ENCODE data around the gene TUBA1C.
"Not testable (repeated sequence)": the region's sequence is repeated elsewhere in the genome, so short reads cannot be mapped to it uniquely, and the experiment has no call there.

TUBA1C gene

DNA sequence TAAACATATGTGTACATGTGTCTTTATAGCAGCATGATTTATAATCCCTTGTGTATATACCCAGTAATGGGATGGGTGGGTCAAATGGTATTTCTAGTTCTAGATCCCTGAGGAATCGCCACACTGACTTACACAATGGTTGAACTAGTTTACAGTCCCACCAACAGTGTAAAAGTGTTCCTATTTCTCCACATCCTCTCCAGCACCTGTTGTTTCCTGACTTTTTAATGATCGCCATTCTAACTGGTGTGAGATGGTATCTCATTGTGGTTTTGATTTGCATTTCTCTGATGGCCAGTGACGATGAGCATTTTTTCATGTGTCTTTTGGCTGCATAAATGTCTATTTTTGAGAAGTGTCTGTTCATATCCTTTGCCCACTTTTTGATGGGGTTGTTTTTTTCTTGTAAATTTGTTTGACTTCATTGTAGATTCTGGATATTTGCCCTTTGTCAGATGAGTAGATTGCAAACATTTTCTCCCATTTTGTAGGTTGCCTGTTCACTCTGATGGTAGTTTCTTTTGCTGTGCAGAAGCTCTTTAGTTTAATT, 45.6 kb downstream of the TUBA1C start:
- DNase-seq (ENCODE audit: low read depth in 2 of 2): not testable (repeated sequence)

DNA sequence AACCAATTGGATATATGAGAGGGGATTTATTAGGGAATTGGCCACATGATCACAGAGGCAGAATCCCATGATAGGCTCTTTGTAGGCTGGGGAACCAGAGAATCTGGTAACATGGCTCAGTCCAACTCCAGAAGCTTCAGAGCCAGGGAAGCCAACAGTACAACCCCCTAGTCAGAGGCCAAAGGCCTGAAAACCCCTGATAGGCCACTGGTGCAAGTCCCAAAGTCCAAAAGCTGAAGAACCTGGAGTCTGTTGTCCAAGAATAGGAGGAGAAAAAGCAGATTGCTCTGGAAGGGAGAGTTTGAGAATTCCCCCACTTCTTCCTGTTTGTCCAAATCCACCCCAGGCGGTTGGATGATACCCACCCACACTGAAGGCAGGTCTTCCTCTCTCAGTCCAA, 49.9 kb downstream of the TUBA1C start:
- DNase-seq (ENCODE audit: low read depth in 2 of 2): no peak

DNA sequence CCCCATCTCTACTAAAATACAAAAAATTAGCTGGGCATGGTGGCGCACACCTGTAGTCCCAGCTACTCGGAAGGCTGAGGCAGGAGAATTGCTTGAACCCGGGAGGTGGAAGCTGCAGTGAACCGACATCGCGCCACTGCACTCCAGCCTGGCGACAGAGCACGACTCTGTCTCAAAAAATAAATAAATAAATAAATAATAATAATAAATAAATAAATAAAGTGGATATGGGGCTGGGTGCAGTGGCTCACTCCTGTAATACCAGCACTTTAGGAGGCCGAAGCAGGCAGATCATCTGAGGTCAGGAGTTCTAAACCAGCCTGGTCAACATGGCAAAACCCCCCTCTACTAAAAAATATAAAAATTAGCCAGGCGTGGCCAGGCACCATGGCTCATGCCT, 52.2 kb downstream of the TUBA1C start:
- DNase-seq (ENCODE audit: low read depth in 2 of 2): not testable (repeated sequence)

DNA sequence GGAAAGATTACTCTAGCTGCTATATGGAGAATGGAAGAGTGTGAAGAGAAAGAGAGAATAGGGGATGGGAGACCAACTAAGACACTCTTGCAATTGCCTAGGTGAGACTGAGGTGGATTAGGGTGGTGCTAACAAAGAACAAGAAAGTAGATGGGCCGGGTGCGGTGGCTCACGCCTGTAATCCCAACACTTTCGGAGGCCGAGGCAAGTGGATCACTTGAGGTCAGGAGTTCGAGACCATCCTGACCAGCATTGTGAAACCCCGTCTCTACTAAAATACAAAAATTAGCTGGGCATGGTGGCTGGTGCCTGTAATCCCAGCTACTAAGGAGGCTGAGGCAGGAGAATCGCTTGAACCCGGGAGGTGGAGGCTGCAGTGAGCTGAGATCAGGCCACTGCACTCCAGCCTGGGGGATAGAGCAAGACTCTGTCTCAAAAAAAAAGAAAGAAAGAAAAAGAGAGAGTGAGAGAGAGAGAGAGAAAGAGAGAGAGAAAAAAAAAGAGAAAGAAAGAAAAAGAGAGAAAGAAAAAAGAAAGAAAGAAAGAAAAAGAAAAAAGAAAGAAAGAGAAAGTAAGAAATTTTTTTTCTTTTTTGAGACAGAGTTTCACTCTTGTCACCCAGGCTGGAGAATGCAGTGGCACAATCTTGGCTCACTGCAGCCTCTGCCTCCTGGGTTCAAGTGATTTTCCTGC, 55.7 kb downstream of the TUBA1C start:
- not testable (repeated sequence) for DNase-seq (ENCODE audit: low read depth in 2 of 2)

DNA sequence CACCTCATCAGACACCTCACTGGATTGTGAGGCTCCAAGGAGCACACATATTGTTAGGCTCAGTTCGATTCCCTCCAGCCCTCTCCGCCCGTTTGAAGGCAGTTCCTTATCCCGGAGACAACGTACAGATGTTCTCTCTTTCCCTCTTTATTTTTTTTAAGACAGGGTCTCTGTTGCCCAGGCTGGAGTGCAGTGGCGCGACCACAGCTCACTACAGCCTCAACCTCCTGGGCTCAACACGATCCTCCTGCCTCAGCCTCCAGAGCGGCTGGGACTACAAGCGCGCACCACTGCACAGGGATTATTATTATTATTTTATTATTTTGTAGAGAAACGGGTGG, 57.5 kb downstream of the TUBA1C start:
- no peak for DNase-seq (ENCODE audit: low read depth in 2 of 2)

DNA sequence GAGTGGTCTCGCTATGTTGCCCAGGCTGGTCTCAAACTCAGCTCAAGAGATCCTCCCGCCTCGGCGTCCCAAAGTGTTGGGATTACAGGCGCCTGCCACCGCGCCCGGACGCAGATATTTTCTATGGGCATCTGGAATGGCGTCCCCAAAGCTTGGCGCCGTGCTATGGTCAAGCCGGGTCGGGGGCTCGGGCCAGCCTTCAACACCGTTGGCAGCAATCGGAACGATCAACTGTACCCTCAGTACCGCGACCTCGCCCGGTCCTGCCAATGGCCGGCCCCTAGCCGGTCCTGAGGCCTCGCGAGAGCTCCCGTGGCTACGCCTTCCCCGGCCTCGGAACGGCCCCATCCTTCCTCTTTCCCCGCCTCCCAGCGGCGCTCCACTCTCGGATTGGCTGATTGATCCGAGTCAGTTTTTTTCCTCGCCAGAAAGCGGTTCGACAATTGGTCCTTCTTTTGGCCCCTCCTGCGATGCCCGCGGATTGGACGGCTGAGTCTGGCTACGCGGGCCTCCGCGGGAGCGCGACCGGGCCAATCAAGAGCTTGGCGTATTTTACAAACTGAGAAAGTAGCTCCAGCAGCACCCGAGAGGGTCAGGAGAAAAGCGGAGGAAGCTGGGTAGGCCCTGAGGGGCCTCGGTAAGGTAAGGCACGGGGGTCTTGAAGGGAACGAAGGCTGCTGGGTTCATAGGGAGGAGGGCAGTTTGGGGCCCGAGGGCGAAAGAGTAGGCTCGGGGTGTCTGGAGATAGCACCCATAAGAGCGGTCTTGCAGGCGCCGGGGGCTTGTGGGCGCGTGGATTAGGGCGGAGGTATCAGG, 58.0 kb downstream of the TUBA1C start, which contains the start of gene TROAP:
TROAP (plus strand) TSS at position 548 of the 816 bp plus-strand sequence. CDS start 354 bp downstream, outside the sequence.
- peak; percentile 94 to 96 for DNase-seq (ENCODE audit: low read depth in 2 of 2)

DNA sequence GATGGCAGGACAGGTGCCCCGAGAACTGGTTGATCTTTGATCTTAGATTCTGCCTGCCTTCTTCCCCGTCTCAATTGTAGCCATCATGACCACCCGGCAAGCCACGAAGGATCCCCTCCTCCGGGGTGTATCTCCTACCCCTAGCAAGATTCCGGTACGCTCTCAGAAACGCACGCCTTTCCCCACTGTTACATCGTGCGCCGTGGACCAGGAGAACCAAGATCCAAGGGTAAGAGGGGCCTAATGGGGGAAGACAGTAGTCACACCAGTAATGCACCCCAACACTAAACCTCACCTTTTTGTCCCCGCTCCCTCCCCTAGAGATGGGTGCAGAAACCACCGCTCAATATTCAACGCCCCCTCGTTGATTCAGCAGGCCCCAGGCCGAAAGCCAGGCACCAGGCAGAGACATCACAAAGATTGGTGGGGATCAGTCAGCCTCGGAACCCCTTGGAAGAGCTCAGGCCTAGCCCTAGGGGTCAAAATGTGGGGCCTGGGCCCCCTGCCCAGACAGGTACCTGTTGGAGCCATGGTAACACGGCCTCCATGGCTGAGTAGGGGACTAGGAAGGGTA, 58.7 kb downstream of the TUBA1C start:
- no peak for DNase-seq (ENCODE audit: low read depth in 2 of 2)
